ENCODE measurements around the gene CDK15.
"Not testable (repeated sequence)": the region's sequence is repeated elsewhere in the genome, so short reads cannot be mapped to it uniquely, and the experiment has no call there.

The CDK15 gene

DNA sequence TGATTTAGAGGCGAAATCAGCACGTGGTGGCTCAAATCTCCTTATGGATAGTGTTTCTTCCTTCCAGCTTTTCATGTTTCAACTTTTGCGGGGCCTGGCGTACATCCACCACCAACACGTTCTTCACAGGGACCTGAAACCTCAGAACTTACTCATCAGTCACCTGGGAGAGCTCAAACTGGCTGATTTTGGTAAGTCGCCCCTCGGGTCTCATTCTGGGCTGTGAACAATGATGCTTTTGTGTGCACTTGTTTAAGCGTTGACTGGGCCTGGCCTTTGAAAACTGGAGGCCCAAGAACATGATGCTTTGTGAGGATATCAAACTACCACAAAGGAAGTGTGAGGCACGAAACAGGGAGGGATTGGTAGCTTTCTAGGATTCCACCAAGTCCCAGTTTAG, 27.4 kb downstream of the CDK15 start:
- no peak for DNase-seq

DNA sequence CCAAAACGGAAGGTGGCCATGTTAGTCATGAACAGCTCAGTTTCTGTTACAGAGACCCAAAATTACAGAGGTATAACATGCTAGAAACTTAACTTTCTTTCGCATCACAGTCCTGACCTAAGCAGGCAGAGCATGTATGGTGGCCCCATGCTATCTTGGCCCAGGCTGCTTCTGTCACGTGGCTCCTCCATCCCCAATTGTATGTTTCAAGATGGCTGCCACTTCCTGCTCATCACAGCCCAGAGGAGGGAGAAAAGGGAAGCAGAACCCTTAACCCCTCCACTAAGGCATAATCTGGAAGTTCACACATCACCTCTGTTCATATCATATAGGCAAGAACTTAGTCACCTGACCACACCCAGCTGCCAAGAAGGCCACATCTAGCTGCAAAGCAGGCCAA, 28.7 kb downstream of the CDK15 start:
- no peak for DNase-seq

DNA sequence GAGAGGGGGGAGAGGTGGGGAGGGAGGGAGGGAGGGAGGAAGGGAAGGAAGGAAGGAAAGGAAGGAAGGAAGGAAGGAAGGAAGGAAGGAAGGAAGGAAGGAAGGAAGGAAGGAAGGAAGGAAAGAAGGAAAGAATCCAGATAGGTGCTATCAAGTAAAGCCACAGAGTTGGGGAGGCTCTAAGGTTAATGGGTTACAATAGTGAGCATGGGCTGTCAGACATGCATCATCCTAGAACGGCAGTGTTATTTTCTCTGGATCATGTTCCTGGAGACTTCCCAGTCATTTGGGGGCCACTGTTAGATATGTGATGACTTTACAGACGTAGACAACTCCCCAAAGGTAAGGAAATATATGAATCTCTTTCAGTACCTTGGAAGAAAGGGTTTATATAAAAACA, 31.1 kb downstream of the CDK15 start:
- DNase-seq = no peak

DNA sequence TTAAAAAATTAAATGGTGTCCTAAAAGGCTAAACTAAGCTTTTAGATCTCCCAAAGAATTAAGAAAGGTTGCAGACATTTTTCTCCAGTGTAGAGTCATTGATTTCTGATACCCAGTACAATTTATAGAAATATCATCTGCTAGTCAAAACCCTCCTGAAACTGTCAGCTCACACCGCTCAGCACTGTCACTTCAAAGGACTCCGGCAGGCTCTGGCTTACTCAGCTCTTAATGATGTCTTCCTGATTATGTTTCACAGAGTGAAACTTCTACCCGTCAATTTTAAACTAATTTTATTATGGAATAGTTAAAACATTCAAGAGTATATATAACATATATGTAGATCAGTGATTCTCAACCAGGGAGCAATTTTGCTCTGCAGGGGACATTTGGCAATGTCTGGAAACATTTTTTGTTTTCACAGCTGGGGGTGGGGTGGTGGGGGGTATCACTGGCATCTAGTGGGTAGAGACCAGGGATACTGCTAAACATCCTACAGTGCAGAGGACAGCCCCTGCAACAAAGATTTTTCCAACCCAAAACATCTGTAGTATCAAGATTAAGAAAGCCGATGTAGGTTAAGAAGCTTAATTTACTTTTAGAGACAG, 31.6 kb downstream of the CDK15 start:
- DNase-seq = no peak

GRCh38 chr2:201839727-201840126, 33.4 kb downstream of the CDK15 start:
- DNase-seq = no peak

DNA sequence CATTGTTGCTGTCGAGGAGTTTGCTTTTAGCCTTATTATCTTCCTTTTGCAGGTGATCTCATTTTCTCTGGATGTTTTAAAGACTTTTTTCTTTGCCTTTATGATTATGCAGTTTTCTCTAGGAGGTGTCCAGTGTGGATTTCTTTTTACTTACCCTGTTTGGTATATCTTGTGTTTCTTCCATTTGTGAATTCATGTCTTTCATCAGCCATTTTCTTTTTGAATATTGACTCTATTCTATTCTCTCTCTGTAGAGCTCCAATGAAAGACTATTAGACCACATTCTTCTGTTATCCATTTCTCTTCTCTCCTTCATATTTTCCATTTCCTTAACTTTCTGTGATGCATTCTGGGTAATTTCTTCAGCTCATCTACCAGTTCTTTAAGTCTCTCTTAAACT, 34.4 kb downstream of the CDK15 start:
- DNase-seq = no peak

- no peak for DNase-seq
These were observed 36.0 kb downstream of the CDK15 start for GRCh38 chr2:201842131-201842860.

DNA sequence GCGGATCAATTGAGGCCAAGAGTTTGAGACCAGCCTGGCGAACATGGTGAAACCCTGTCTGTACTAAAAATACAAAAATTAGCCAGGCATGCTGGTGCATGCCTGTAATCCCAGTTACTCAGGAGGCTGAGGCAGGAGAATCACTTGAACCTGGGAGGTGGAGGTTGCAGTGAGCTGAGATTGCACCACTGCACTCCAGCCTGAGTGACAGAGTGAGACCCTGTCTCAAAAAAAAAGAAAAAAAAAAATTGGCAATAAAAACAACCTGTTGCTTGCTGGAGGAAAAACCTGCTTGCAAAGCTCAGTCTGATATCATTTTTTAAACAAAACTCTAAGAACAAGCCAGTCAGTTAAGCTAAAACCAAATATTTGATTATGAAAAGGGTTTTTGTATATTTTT, 38.6 kb downstream of the CDK15 start:
- DNase-seq = not testable (repeated sequence)

GRCh38 chr2:201847481-201847880, 41.1 kb downstream of the CDK15 start:
- DNase-seq = no peak

GRCh38 chr2:201852462-201852861, 46.1 kb downstream of the CDK15 start:
- no peak for DNase-seq

- DNase-seq = no peak
These were observed 46.6 kb downstream of the CDK15 start for GRCh38 chr2:201852878-201853415.

GRCh38 chr2:201854221-201854801, 48.0 kb downstream of the CDK15 start:
- DNase-seq = no peak

DNA sequence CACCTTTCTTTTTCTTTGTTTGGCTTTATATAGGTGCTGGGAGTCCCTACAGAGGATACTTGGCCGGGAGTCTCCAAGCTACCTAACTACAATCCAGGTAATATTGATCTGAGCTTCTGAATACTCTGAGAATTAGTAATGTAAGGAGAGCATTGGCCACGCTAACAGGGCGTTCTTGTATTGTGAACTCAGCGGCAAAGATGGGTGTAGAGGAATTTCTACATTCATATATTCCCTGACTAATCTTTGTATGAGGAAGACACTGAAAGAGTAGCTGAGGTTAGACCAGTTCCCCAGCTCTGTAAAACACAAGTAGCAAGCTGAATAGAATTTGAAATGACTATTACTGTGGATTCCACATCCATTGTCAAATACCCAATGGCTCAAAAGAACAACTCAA, 48.5 kb downstream of the CDK15 start:
- DNase-seq = no peak

- no peak for DNase-seq
These were observed 49.0 kb downstream of the CDK15 start for GRCh38 chr2:201855356-201855755.

- no peak for DNase-seq
These were observed 51.0 kb downstream of the CDK15 start for GRCh38 chr2:201857326-201857725.

- DNase-seq = no peak
These were observed 52.2 kb downstream of the CDK15 start for GRCh38 chr2:201858281-201859184.

- DNase-seq = no peak
These were observed 53.6 kb downstream of the CDK15 start for GRCh38 chr2:201859949-201860348.

DNA sequence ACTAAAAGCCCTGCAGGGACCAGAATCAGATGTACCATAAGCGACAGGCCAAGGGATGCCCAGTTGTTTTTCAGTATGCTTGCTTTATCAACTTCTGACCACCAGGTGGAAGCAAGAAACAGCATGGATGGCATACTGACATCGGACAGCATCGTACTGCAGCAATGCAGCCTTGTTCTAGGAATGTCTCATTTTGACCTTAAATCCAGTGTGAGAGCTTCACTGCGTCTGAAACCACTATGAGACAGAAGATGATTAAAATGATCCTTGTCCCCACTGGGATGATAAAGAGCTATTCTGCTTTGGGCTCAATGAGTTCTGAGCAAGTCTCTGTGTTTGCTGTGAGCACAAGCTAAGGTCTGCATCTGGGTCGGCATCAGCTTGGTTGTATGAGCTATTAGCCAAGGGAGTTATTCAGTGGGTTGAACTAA, 54.3 kb downstream of the CDK15 start:
- DNase-seq = peak; percentile 45

GRCh38 chr2:201862843-201863242, 56.5 kb downstream of the CDK15 start:
- DNase-seq = no peak

DNA sequence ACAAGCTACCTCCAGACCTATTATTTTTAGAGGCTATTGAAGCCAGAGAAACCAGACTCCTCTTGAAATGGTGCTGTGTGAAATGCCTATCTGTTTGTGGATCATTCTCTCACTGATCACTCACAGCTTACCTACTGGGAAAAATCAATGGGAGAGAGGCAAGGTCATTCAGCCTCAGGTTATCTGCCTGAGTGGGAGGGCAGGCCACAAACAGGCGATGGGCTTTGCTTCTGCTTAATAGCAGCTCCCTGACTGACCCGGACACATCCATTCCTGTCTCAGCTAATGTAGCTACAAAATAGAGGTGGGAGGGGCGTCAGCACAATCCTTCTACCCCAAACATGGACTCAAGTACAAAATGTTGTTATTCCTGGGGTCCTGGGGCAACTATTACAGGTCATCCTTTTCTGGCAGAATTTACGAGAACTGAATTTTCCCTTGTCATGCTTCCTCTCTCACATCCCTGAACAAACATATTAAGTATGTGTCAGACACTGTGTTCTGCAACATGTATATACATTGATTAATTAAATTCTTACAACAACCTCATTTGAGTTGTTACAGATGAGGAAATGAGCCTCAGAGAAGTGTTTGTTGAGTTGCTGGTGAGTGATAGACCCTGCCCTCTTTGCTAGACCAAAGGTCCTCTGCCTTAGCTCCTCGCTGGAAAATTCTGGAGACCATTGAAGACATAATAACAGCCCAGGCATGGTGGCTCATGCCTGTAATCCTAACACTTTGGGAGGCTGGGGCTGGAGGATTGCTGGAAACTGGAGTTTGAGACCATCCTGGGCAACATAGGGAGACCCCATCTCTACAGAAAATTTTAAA, 60.5 kb downstream of the CDK15 start:
- DNase-seq = no peak

GRCh38 chr2:201871471-201871870, 65.1 kb downstream of the CDK15 start:
- no peak for DNase-seq

DNA sequence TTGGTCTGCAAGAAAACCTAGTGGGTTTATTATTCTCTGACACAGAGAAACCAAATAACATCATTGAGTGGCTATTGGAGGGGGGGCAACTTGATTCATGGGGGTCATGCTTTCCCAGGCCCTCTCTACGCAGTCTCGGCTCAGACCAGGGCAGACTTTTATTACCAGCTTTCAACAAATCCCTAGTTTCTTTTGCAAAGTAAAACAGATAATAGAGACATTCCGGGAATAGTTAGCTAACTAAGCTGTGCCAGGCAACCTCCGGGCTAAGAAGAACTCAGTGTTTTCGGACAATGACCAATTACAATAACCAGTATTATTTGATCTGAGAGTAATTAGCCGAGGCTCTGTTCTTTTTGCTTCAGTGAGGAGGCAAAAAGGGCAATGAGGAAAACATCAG, 66.3 kb downstream of the CDK15 start:
- DNase-seq = no peak

Data from CD4-positive, alpha-beta T cell treated with Interleukin-4 for 4 hours (primary cell).